GM19239 (cell line): Measurements from ENCODE around the gene LGR6.

Source experiments
- DNase-seq: peaks from one replicate; pipeline ENCODE4 v3.0.0; 2011; ENCODE audit warnings: low spot score; ENCODE audit not compliant: insufficient read length
- FAIRE-seq: peaks from 2 replicates; lab custom pipeline; 2011; peaks lifted over from hg19 to GRCh38; lab: Jason Lieb, UNC

LGR6 gene

GRCh38 chr1:202215472-202216130 lies 22.0 kb downstream of the LGR6 start:
- FAIRE-seq: no peak
- DNase-seq: no peak

GRCh38 chr1:202216691-202217090 lies 23.1 kb downstream of the LGR6 start:
- DNase-seq: no peak

DNA sequence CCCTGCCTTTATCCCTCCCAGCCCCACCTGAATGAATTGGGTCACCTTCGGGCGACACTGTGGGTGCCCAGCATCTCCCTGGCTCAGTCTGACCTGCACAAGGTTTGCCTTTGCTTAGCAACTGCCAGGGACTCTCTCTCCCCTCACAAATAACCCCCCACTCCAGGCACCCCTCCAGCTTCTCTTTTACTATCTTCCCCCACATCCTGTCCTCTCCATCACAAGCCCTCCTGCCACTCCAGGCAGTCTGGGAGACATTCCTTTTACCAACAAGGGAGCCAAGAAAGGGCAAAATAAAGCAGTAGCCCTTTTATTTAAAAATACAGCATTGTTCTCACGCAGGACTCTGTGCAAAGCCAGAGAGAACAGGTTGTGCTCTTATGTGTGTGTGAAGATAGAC lies 23.9 kb downstream of the LGR6 start:
- no peak for DNase-seq
- no peak for FAIRE-seq

More at GRCh38 chr1:202216691-202217090, 23.1 kb downstream of the LGR6 start:
- no peak for FAIRE-seq

DNA sequence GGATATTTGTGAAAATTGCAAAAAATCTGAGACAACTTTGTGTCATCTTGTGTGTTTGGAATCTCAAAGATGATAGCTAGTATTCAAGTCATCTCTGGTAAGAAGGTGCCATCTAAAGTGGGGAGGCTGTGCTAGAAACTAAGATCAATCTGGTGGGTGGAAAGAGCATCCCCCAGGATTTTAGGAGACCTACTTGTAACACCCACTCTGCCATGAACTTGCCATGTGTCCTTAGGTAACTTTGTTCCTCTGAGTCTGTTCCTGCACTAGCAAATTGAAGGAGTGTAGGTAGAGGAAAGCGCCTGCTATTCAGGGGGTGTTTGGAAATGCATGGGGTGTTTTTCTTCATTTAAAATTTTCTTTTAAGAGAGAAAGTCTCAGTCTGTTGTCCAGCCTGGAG lies 24.4 kb downstream of the LGR6 start:
- FAIRE-seq (no peak), DNase-seq (no peak)

DNA sequence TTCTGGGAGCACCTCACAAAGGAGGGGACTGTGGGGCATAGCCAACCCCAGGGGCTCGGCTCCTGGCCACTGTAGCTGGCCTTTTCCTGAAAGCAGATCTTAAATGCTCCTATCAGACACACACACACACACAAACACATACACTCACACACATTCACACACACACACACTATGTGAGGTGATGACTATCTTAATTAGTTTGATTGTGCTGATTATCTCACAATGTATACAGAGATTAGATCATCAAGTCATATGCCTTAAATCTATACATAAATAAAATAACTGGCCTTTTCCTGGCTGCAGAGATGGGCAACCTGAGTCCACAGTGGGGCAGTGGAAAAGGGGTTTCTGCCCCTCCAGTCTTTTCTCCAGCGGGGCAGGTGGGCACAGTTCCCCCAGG lies 27.1 kb downstream of the LGR6 start:
- no peak for FAIRE-seq
- DNase-seq: no peak

DNA sequence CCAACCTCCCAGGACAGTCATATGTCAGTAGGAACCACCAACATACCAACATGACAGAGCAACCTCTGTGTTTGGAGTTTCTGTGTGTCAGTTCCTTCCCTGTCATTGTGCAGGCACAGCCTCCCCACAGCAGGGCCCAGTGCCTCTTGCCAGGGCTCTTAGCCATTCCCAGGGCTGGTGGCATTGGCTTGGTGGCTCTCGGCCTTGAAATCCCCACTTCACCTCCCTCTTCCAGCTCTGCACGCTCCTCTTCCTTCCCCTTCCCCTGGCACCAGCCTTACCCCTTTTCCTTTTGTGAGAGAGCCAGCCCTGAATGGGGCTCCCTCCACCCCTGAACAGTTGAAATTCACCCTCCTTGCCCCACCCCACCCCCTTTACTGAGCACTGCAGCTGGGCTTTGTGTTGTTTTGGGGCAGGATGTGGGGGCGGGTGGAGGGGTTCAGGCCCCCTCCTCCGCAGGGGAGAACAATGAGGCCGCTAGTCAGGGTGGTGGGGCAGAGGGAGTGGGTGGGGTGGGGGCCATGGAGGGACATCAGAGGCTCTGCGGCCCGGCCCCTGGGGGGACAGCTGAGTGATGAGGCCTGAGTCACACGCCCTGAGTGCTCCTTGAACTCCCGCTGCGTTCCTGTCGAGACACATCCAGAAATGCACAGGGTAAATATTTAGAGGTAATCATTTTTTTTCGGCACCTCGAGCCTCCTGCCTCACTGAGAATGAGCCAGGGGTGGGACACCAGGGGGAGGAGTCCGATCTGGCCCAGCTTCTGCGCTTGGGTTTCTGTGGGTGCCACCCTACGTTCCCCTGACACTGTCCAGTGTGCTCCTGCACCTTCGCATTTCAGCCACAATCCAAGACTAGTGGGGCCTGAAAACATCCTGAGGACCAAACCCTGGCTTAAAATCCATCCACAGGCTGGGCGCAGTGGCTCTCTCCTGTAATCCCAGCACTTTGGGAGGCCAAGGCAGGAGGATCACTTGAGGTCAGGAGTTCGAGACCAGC lies 28.6 kb downstream of the LGR6 start:
- FAIRE-seq: no peak
- DNase-seq: no peak

DNA sequence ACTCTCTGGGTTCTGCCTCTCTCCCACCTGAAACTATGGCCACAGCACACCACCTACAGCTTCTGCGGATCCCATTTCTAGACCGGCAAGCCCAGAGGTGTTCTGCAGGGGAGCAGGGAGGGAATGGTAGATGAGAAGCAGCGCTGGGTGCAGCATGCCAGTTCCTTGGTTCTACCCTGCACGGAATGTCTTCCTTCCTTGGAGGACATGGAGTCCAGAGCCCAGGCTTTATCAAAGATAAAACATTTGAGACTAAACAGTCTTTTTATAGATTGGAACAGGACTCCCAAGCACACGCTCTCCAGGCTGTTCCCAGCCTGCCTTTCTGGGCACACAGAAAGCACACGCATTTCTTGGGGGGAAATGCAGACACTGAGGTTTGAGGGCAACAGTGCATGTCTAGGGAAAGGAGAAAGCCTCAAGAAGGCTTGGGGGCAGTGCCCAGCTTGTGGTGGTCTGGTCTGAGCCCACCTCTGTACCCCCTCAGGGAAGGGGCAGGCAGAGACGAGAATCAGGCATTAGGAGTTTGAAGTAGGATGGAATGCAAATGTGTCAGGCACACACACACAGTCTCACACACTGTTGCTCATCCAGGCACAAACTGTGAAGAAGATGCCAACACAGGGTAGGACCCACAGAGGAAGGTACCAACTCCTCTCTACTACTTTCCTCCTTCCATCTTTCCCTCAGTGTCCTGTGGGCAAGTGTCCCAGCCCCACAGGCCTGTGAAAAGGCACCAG lies 29.7 kb downstream of the LGR6 start:
- no peak for FAIRE-seq
- no peak for DNase-seq

GRCh38 chr1:202224453-202224852 lies 30.9 kb downstream of the LGR6 start:
- FAIRE-seq: no peak
- DNase-seq: no peak

DNA sequence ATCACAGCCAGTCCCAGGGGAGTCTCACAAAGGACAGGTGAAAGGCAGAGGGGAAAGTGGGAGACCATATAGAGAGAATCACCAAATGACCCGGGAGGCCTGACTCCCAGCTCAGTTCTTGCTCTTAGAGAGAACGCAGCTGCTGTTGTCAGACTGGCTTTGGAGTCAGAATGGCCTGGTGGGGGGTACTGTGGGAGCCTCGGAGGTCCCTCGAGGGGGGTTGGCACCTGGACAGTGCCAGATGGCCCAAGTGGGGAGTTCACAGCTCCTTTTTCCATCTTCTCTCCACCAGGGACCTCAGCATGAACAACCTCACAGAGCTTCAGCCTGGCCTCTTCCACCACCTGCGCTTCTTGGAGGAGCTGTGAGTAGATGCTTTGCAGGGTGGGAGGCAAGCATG lies 31.5 kb downstream of the LGR6 start:
- DNase-seq (no peak), FAIRE-seq (no peak)

- no peak for DNase-seq
- FAIRE-seq: no peak
These were observed 33.6 kb downstream of the LGR6 start for GRCh38 chr1:202227053-202227672.

DNA sequence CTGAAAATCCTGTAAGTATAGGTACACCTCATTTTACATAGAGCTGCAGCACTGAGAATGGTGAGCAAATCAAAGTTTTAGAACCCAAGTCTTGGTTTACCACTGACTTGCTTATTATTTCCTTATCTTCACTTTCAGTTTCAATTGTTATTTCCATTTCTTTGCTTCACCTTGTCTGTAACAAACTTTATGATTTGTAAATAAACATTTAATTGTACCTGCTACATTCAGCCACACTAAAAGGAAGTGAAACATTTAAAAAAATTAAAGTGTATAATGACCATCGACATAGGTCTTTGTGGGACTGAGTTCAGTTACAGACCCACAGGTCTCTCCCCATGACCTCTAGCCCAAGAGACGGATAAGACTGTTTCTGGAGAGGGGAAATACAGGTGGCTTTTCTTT lies 34.4 kb downstream of the LGR6 start:
- DNase-seq: no peak
- FAIRE-seq: no peak

DNA sequence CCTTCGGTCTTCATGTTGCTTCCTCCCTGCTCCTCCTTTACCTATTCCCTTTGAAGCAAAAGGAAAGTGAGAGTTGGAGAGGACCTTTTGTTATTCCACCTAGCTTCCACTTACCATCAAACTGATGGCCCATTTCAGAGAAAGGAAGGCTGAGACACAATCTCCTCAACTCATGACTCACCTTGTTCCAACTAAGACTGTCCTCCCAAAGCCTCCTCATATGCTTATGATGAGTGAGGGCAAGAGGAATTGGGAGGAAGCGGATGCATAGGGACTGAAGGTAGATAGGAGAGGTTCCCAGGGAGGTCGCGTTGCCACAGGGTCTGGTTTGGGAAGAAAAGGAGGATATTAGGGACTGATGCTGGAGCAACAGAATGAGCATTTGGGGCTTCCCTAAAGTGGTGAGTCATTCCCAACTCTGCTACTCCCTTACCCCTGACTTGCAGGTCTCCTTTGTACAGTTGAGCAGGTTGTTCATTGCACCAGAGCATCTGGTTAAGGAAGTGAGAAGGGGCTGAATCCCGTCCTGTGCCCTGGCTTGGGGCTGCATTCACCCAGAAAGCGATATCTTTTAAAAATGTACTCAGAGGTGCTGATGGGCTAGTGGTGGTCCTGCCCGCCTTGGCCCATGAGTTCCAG lies 35.0 kb downstream of the LGR6 start:
- FAIRE-seq: no peak

GRCh38 chr1:202229376-202229775 lies 35.8 kb downstream of the LGR6 start:
- FAIRE-seq (no peak), DNase-seq (no peak)

More for the DNA sequence above, 35.0 kb downstream of the LGR6 start:
- no peak for DNase-seq

GRCh38 chr1:202230061-202230938 lies 36.7 kb downstream of the LGR6 start:
- FAIRE-seq (no peak), DNase-seq (no peak)

GRCh38 chr1:202230939-202231645 lies 37.5 kb downstream of the LGR6 start:
- DNase-seq: no peak
- FAIRE-seq: no peak

DNA sequence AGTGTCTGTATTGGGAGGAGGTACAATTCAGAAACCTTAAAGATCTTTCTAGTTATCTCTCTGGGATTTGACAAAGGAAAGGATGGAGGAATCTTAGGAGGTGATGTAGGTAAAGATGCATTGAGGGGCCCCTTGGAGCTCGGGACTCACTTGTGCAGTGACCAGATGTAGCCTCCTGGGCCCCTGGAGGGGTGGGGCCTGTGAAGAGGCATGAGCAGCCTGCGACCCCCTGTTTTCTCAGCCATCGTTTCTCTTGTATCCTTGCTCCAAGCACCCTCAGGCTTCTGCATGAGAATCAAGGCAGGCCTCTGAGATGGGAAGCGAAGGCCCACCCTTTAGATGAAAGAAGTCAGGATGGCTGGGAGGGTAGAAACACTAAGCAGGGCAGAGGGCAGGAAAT lies 39.6 kb downstream of the LGR6 start:
- no peak for DNase-seq
- FAIRE-seq: no peak

GRCh38 chr1:202233804-202234203 lies 40.2 kb downstream of the LGR6 start:
- DNase-seq: no peak
- no peak for FAIRE-seq

DNA sequence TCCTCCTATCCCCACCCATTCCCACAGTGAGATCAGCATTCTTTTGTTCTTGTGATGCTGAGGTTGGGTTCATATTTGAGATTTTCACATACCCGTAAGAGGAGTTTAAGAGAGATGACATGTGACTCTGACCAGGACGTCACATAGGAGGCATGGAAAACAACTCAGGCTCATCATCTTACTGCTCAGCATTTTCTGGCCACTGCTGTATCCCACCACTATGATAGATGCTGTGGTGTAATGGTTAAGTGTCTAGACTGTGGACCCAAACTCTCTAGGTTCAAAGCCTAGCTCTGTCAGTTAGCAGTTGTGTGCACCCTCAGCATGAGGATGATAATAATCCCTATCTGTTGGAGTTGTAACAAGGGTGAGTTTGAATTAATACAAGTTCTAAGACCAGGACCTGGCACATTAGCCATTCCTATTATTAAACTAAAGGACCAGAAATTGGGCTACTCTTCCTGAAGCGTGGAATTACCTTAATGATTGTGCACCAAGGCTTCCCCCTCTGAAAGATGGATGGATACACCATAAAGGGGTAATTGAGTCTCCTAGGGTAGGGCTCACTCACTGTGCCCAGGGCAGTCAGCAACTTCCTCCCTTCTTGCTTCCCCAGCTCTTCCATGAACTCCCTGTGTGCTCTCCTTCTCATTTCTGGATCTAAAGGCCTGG lies 40.9 kb downstream of the LGR6 start:
- DNase-seq (no peak), FAIRE-seq (no peak)
